Subcutaneous preadipocyte (primary cell): Measurements from ENCODE around the gene ZYG11A. TPM values are rescaled to one million over a fixed set of nuclear protein-coding genes. Genes with fewer than 3 reads are reported as not detected.

ENCODE experiments used
- small RNA-seq: library from RNA; depleted of rRNA; stranded (forward); fragments of <200 nt; gene quantifications from one replicate; pipeline ENCODE3, GENCODE V24; 2012
- total RNA-seq: library from RNA; depleted of rRNA; stranded (reverse); fragments of >200 nt; gene quantifications from 2 replicates; pipeline ENCODE4 v1.2.3, GENCODE V29; 2012

The ZYG11A gene
- 0.37 and 0.78 TPM in 2 replicates for total RNA-seq

GRCh38 chr1:52842643-52843310, at the start of gene ZYG11A:
TSS of gene ZYG11A (plus strand) at chr1:52842760. CDS start at chr1:52842884, 124 bp downstream.

DNA sequence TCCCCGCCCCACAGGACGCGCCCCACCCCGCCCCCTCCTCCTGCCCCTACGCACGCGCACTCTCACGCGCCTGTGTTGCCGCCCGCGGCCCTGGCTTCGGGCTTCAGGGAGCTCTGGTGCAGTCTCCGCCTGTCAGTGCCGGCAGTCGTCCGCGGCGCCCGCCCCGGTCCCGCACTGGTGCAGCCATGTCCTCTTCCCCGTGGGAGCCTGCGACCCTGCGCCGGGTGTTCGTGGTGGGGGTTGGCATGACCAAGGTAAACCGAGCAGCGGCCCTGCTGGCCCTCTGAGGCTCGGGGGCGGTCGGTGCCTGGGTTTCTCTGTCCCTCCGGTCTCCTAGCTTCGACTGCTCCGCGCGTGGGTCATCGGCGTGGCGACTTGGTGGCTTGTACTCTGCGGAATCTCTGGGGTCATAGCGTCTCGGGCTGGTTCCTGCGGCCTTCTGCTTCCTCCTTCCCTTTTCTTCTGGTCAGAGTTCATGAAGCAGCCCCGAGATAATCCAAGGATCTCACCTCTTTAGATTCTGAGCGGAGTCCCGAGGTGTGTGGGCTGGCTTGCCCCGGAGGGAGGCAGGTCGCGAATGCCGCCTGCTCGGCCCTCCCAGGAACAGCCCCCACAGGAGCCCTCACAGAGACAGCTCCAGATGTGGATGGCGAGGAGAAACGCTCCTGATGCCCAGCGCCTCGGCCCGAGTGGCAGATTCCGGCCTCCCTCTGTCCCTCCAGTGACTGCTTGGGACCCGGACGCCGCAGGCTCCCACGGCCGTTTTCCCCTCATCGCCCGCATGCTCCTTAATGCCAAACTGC, 84.9 kb downstream of the ZYG11A start, which contains the start of gene SCP2:
TSS of gene SCP2 (plus strand) at position 65 of the 803 bp plus-strand sequence. CDS start at position 186, 121 bp downstream.

Small RNA genes within 50 kb of the gene (small RNA-seq; reads per million reads assigned to genes)
- gene AC099677.1 (not detected), gene AC099677.2 (not detected), gene MIR1273F (0.11 reads per million), gene MIR1273G (not detected), gene MIR5095 (not detected), gene RNU6-969P (not detected)

Other genes with a start within 250 kb of the ZYG11A start
- 16.4 and 36.4 TPM in 2 replicates for gene GPX7, start 240.4 kb upstream of the ZYG11A start, total RNA-seq
- not detected in 2 replicates for gene SHISAL2A, start 209.6 kb upstream of the ZYG11A start, total RNA-seq
- gene COA7, start 144.4 kb upstream of the ZYG11A start, total RNA-seq = 14.7 and 23.7 TPM in 2 replicates
- 34.5 and 43.4 TPM in 2 replicates for gene ZYG11B, start 116.3 kb upstream of the ZYG11A start, total RNA-seq
- 13.5 and 14.0 TPM in 2 replicates for gene ECHDC2, start 79.0 kb downstream of the ZYG11A start, total RNA-seq
- gene SCP2, start 84.5 kb downstream of the ZYG11A start, total RNA-seq = 64.5 and 87.8 TPM in 2 replicates
- gene PODN, start 219.5 kb downstream of the ZYG11A start, total RNA-seq = 0.78 and 5.1 TPM in 2 replicates